Ishikawa (cell line): ENCODE data around the gene TAAR6.

Experiments used
- CREB1 ChIP-seq: IDR thresholded peaks from 2 replicates; pipeline ENCODE4 v1.6.1; 2012; ENCODE audit warnings: low read depth
- EGR1 ChIP-seq: IDR thresholded peaks from 2 replicates; pipeline ENCODE4 v1.6.1; 2012
- EP300 ChIP-seq: IDR thresholded peaks from 2 replicates; pipeline ENCODE4 v1.6.1; 2012; ENCODE audit warnings: borderline replicate concordance
- FOXM1 ChIP-seq: IDR thresholded peaks from 2 replicates; pipeline ENCODE4 v1.6.1; 2012; ENCODE audit warnings: low read depth, borderline replicate concordance
- NFIC ChIP-seq: IDR thresholded peaks from 2 replicates; pipeline ENCODE4 v1.6.1; 2012
- RAD21 ChIP-seq: IDR thresholded peaks from 2 replicates; pipeline ENCODE4 v1.6.1; 2012; ENCODE audit warnings: low read depth
- TAF1 ChIP-seq: IDR thresholded peaks from 2 replicates; pipeline ENCODE4 v1.6.1; 2012; ENCODE audit warnings: low read depth, mild to moderate bottlenecking
- TCF12 ChIP-seq: IDR thresholded peaks from 2 replicates; pipeline ENCODE4 v1.6.1; 2012; ENCODE audit warnings: low read depth
- TEAD4 ChIP-seq: IDR thresholded peaks from 2 replicates; pipeline ENCODE4 v1.6.1; 2012
- USF1 ChIP-seq: IDR thresholded peaks from 2 replicates; pipeline ENCODE4 v1.6.1; 2012
- YY1 ChIP-seq: IDR thresholded peaks from 2 replicates; pipeline ENCODE4 v1.6.1; 2012; ENCODE audit warnings: low read depth
- TF ChIP-seq, protein P1 (sequence below): IDR thresholded peaks from 2 replicates; pipeline ENCODE4 v1.6.1; 2012; ENCODE audit warnings: low read depth, mild to moderate bottlenecking
- TF ChIP-seq, protein P2 (sequence below): IDR thresholded peaks from 2 replicates; pipeline ENCODE4 v1.6.1; 2012

GRCh38 chr6:132612449-132613108 lies 42.5 kb downstream of the TAAR6 start:
- no peak for TF ChIP-seq EP300
- no peak for TF ChIP-seq CREB1
- TF ChIP-seq USF1 = no peak
- no peak for TF ChIP-seq YY1
- no peak for TF ChIP-seq RAD21
- TF ChIP-seq TEAD4 = no peak
- TF ChIP-seq, protein P1, sequence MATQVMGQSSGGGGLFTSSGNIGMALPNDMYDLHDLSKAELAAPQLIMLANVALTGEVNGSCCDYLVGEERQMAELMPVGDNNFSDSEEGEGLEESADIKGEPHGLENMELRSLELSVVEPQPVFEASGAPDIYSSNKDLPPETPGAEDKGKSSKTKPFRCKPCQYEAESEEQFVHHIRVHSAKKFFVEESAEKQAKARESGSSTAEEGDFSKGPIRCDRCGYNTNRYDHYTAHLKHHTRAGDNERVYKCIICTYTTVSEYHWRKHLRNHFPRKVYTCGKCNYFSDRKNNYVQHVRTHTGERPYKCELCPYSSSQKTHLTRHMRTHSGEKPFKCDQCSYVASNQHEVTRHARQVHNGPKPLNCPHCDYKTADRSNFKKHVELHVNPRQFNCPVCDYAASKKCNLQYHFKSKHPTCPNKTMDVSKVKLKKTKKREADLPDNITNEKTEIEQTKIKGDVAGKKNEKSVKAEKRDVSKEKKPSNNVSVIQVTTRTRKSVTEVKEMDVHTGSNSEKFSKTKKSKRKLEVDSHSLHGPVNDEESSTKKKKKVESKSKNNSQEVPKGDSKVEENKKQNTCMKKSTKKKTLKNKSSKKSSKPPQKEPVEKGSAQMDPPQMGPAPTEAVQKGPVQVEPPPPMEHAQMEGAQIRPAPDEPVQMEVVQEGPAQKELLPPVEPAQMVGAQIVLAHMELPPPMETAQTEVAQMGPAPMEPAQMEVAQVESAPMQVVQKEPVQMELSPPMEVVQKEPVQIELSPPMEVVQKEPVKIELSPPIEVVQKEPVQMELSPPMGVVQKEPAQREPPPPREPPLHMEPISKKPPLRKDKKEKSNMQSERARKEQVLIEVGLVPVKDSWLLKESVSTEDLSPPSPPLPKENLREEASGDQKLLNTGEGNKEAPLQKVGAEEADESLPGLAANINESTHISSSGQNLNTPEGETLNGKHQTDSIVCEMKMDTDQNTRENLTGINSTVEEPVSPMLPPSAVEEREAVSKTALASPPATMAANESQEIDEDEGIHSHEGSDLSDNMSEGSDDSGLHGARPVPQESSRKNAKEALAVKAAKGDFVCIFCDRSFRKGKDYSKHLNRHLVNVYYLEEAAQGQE = no peak
- TF ChIP-seq TCF12 = no peak
- no peak for TF ChIP-seq NFIC
- no peak for TF ChIP-seq TAF1
- no peak for TF ChIP-seq FOXM1
- TF ChIP-seq EGR1 = no peak
- TF ChIP-seq, protein P2, sequence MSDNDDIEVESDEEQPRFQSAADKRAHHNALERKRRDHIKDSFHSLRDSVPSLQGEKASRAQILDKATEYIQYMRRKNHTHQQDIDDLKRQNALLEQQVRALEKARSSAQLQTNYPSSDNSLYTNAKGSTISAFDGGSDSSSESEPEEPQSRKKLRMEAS = no peak
